22Rv1 (cell line): ENCODE measurements around the gene CROCC2.

Experiments
- CTCF ChIP-seq: fragments of 450-650 bp; IDR thresholded peaks from 2 replicates; pipeline ENCODE4 v1.5.1; 2017; ENCODE audit warnings: mild to moderate bottlenecking
- ZFX ChIP-seq: fragments of 450-650 bp; IDR thresholded peaks from 2 replicates; pipeline ENCODE4 v1.6.1; 2017; ENCODE audit warnings: antibody characterized with exemption, borderline replicate concordance

- TF ChIP-seq CTCF (no peak), ZFX (no peak)
These were observed 119.5 kb downstream of the CROCC2 start for GRCh38 chr2:241025639-241026038.
